Measurements from ENCODE around the gene MCC.
"Not testable (repeated sequence)": the region's sequence is repeated elsewhere in the genome, so short reads cannot be mapped to it uniquely, and the experiment has no call there.

The MCC gene

GRCh38 chr5:113082547-113082905 is 405.7 kb downstream of the MCC start:
- no peak for DNase-seq (ENCODE audit: low read depth in 2 of 2)

DNA sequence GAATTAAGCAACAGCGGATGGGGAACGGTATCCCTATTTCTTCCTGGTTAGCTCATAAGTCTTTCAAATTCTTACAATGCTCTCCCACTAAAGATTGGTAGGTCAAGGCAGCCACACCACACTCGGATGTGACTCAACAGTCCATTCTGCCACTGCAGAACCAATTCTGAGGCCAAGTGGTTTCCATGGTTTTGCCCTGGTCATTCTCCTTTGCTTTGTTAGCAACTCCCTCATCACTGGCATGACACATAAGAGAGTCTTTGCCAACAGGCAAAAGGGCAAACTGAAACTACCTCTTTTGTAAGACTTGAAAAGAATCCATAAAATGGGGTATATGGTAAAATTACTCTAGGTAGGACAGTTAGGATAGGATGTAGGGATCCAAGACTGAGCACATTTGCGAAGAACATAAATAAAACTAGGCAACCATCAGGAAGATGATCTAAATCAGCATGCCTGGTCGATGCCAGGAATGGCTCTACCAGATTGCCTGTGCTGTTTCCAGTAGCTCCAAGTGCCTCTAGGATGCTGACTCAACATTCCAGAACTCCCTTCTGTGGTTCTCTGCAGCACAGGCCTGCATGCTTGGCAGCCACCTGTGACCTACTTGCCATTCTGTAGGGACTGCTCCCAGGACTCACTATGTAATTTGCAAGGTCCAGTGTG is 406.2 kb downstream of the MCC start:
- no peak for DNase-seq (ENCODE audit: low read depth in 2 of 2)

DNA sequence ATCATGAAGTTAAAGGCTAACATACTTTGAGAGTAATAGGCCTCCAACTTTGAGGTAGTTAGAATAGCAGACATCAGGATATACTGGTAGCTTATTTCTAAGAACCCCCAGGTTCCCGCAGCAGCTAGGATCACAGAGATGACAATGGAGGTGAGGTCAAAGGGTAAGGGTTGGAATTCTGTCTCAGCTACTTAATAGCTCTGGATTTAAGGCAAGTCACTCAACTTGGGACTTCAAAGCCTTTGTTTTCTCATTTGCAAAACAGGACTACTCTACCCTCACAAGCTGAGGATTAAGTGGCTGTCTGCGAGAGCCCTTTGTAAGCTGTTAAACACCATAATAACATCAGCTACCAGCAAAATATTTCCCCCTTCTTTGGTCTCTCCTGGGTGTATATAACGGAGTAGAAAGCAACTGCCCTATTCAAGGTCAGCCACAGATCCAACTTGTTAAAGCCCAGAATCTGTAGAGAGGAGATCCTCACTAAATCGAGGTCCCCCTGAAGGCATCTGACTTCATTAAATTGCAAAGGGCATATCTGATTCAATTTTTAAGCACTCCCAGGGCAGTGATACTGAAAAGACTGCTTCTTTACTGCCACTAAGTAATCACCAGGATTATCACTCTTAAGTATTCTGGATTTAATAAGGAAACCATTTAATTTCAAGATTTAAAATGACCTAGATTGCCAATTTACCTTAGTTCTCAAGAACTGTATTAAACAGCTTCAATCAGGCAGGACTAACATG is 407.0 kb downstream of the MCC start:
- no peak for DNase-seq (ENCODE audit: low read depth in 2 of 2)

DNA sequence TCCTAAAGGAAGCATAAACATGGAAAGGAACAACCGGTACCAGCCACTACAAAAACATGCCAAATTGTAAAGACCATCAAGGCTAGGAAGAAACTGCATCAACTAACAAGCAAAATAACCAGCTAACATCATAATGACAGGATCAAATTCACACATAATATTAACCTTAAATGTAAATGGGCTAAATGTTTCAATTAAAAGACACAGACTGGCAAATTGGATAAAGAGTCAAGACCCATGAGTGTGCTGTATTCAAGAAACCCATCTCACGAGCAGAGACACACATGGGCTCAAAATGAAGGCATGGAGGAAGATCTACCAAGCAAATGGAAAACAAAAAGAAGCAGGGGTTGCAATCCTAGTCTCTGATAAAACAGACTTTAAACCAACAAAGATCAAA is 411.6 kb downstream of the MCC start:
- DNase-seq (ENCODE audit: low read depth in 2 of 2), result not testable (repeated sequence)

GRCh38 chr5:113075019-113075418 is 413.2 kb downstream of the MCC start:
- no peak for DNase-seq (ENCODE audit: low read depth in 2 of 2)

GRCh38 chr5:113073629-113074034 is 414.6 kb downstream of the MCC start:
- DNase-seq (ENCODE audit: low read depth in 2 of 2), result not testable (repeated sequence)

GRCh38 chr5:113071401-113071800 is 416.9 kb downstream of the MCC start:
- no peak for DNase-seq (ENCODE audit: low read depth in 2 of 2)

GRCh38 chr5:113070901-113071300 is 417.4 kb downstream of the MCC start:
- DNase-seq (ENCODE audit: low read depth in 2 of 2), result no peak

- DNase-seq (ENCODE audit: low read depth in 2 of 2), result no peak
Observed at GRCh38 chr5:113068559-113068958, 419.7 kb downstream of the MCC start.

- no peak for DNase-seq (ENCODE audit: low read depth in 2 of 2)
Observed at GRCh38 chr5:113067635-113068344, 420.5 kb downstream of the MCC start.

DNA sequence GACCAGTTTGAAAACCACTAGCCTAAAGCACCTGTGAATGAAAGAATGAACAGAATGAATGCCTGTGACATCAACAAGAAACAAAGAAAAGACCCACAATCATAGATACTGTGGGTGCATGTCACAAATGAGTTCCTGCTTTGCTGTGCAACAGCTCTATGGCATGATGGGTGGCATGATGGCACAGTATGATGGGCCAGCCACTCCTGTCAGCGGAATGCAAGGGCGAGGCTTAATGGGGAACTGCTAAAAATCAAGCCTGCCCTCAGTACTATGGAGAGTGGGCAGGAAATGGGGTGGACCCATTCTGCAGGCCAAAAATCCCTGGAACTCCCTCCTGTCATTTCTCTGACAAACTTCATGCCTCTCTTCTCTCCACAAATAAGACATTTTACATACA is 422.6 kb downstream of the MCC start:
- no peak for DNase-seq (ENCODE audit: low read depth in 2 of 2)

DNA sequence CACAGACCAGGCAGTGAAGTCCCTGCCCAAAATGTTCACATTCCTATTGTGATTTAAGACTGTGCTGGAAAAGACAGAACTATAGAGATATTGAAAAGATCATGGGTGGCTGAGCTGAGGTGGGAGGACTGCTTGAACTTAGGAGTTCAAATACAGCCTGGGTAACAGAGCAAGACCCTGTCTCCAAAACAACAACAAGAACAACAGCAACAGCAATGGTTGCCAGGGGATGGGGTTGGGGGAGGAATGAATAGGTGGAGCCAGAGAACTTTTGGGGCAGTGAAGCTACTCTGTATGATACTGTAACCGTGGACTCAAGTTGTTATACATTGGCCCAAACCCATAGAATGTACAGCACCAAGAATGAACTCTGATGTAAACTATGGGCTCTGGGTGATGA is 423.4 kb downstream of the MCC start:
- no peak for DNase-seq (ENCODE audit: low read depth in 2 of 2)

DNA sequence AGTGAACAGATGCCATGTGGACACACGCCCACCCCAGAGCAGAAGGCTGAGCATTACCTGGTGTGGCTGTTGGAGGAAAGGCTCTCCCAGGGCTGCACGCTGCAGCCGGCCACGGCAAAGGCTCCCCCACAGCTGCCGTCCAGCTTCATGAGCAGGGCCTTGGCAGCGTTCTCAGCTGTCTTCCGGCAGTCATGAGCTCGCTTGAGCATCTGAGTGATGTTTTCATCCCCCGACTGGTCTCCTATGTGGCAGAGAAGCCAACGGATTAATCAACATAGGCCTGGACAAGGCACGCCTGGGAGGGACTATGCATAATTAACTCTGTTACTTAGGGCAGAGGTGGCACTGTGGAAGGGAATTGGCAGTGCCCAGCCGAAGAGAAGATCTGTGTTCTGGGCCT is 424.3 kb downstream of the MCC start:
- DNase-seq (ENCODE audit: low read depth in 2 of 2), result no peak

DNA sequence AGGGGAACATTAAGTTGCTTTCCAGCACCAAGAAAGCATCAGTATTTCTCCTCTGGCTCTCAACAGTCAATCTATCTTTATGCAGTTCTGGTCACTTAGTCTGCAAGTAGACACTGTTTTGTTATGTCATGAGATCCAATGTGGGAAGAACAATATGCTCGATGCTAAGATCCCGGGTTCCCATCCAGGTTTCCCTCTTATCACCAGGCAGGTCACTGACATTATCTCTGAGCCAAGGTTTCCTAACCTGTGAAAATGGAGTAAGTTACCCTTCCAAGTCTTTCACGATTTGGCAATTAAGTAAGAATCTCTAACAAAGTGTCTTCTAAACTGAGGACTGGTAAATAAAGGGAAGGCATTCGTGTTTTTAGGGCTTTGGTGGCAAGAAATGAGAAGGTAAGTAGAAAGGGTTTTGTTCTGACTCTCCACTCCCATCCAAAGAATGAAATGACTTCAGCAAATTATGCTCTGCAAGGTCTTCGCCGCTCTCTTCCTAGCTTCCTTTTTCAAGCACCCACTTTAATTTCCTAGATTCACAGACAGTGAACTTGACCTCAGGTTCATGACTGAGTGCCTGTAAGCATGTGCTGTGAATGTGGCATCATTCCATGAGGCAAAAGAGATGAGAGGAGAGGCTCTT is 425.3 kb downstream of the MCC start:
- no peak for DNase-seq (ENCODE audit: low read depth in 2 of 2)

- DNase-seq (ENCODE audit: low read depth in 2 of 2), result no peak
Observed at GRCh38 chr5:113061846-113062780, 426.1 kb downstream of the MCC start.

DNA sequence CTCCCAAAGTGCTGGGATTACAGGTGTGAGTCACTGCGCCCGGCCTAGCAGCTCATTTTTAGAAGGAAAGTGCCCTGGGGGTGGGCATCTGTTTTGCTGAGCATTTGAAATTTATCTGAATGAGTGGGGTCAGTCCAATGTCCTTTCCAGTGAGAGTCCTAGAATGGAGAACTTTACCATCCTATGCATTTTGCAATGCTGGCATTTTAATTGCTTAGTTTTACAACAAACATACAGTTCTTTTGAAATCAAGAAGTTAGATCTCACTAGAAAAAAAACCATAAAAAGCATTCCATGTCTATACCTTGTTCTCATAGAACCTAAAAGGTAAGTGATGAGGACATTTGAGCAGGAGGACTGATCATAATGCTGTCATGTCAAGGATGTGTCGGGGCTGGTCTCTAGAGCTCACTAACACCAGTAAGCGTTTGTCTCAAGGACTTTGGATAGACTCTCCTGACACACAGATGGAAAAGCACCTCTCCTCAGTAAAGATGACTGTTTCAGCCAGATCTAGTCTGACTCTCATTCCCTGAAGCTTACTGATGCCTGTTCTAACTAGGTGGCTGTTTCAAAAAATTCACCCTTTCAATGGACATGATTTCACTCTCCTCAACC is 427.7 kb downstream of the MCC start:
- no peak for DNase-seq (ENCODE audit: low read depth in 2 of 2)

DNA sequence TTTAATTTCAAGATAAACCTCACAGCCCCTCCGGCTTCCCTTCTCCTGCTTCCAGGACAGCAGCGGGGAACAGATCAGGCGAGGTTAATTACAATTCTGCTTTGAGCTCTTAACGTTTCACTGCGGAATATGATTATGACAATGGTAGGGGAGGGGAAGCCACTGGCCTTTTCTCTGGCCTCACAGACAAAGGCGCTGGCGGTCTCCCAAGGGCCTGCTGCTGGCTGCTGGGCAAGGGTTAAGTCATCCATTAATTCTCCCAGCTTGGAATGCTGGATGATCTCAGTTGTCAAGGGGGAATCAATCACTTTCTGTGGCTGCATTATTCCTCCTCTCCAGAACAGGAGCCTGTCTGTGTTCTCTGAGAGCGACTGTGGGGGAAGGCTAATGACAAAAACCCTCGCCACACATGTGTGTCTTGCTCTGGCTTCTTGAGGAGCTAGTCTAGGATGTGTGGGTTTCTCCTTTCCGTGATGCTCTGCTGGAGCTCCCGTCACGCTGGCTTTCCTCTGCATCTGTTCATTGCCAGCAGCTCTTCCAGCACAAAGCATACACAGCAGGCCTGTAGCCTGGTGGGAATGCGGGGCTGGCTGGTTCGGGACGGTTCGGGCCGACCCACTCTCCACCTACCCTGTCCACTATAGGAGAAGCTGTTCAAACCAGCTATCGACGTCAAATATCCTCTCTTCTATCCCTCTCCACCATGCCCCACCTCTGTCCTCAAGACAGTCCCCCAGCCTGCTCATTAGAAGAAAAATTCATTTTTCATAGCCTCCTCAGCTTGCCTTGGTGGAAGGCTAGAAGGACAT is 428.8 kb downstream of the MCC start:
- no peak for DNase-seq (ENCODE audit: low read depth in 2 of 2)

DNA sequence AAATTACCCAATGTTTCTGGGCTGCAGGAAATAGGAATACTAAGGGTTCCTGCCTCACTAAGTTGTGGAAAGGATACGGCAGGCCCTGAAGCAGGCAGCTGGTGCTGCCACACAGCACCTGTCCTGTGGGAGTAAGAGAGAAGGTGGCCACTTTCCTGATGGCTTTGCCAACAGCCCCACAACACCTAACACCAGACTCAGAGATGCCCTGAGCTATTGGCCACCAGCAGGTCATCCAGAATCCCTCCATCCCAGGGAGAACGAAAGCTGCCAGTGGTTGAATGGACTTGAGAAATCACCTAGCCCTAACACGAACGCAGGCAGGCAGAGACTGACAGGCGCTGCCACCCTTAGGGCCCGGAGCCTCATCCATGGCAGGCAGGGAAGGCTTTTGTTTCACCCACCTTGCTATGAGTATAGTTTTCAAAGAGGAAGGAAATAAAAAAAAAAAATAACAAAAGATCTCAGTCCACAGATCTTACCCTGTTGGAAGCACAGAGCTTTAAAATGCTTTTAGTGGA is 429.5 kb downstream of the MCC start:
- no peak for DNase-seq (ENCODE audit: low read depth in 2 of 2)

DNA sequence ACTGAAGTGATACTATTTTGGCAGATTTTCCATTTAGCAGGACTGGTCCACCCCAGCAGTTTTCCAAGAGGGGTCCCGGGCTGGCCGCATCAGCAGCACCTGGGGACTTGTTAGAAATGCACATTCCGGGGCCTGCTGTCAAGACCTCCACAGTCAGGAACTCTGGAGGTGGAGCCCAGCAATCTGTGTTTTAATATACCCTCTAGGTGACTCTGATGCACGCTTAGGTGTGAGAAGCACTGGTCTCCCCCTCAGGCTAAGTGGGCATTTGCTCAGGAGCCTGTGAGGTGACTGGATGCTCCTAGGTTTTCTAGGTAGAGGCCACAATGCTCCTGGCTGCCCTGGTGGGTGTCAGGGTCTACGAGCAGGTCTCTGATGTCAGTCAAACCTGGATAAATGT is 430.0 kb downstream of the MCC start:
- no peak for DNase-seq (ENCODE audit: low read depth in 2 of 2)

DNA sequence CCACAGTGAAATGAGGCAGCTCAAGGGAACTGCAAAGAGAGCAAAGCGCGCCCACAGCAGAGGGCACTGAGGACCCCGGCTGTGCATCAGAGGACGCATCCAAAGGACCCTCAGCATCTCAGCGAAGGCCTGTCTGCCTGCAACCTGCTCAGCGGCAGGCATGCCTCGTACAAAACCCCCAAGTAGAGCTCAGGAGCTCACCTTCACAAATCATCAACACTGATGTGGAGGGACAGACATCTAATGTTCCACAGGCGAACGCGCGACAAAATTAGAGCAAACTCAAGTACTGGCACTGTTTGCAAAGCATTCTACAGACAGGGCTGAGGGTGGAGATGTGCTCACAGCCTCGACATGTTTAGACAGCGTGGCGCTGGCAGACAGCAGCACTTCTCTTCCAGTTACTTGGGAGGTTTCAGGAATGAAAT is 430.7 kb downstream of the MCC start:
- no peak for DNase-seq (ENCODE audit: low read depth in 2 of 2)

Data from stimulated activated CD8-positive, alpha-beta memory T cell treated with anti-CD3 and anti-CD28 coated beads, Interleukin-2, amount 100 ng/mL, for 48 hours (primary cell).